ENCODE data around the gene CYGB.

Gene CYGB

DNA sequence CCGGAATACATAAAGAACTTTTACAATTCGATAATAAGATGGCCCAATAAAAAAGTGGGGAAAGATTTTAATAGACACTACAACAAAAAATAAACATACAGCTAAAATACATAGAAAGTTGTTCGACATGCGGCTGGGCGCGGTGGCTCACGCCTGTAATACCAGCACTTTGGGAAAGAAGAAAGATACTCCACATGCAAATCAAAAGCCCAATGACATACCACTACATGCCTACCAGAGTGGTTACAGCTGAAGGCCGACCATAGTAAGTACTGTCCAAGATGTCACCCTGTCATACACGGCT is 11.7 kb upstream of the CYGB start:
- no peak for DNase-seq

DNA sequence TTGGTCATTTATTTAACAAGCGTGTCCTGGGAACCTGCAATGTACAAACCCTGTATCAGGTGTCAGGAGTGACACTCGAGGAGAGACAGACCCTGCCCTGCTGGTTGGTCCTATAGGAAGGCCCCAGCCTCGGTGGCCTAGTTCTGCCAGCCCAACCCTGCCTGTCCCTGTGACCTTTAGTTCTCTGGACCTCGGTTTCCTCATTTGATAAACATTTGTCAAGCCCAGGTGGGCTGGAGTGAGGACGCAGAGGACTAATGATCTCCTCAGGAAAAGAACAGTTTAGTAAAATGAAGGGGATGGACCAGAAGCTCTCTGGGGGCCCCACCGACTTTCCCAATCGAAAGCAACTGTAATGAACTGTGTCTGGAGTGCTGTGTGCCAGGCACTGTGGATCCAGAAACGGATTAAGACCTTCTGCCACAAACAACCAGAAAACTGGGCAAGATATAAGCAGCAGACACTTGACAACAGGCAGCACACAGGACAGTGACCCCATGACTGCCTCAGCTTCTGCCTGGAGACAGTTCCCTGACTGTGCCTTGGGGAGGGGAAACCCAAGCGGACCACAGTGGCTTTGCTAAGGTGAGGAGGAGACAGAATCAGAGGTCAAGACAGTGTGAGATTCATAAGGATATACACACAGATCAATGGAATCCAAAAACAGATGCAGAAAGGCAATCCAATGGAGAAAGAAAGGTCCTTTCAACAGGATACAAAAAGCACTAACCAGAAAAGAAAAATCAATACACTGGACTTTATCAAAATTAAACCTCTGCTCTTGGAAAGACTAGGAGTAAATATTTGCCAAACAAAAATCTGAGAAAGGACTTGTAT is 11.1 kb upstream of the CYGB start:
- peak; percentile 52 for DNase-seq

DNA sequence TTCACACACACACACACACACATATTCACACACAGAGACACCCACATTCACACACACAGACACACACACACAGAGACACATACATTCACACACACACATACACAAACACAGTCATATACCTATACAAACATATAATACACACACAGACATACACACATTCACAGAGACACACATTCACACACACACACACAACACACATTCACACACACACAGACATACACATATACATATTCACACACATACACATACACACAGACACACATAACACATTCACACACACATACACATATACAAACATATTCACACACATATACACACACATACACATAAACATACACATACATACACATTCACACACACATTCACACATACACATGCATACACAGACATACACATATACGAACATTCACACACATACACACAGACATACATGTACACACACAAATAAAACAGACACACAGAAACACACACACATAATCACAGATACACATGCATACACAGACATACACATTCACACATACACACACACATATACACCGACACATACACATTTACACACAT is 10.2 kb upstream of the CYGB start:
- no peak for DNase-seq

DNA sequence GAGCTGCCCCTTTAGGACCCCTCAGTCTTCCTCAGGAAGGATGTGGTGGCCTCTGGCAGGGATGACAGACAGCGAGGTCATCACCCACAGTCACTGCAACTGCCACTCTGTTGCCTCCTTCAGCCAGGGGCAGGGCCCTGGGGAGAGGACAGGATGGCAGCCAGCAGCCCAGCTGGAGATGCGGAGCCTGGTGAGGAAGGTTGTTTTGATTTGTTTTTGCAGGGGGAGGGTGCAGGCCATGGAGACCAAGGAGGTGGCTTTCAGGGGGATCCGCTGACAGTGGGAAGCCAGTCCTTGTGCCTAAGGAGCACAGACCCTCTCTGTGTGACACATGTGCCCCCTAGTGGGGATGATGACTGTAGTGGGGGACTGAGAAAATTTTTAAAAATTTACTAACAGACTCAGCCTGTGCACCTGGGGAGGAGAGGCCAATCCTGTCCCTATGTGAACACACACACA is 9.7 kb upstream of the CYGB start:
- peak; percentile 88 for DNase-seq

DNA sequence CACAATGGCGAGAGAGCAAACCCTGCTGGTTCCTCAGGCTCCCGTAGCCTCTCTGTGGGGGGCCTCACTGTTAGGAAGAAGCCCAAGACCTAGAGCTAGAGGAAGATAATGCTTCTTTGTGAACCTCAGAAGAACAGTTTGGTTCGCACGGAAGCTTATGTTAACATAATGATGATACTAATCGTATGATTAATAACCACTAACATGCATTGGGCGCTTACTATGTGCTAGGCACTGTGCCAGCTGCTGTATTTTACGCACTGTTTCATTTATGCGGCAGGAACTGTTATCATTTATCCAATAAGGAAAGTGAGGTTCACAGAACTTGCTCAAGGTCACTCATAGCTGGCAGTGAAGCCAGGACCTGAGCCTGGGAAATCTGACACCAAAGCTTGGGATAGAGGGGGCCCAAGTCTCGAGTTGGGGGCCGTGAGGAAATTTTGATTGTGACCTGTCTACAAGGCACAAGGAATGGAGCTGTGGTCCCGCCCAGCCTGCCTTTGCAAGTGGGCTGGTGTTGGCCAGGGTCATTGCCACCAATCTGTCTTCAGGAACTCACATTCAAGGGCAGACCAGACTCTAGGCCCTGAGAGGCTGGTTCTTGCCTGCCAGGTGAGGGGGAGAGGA is 9.2 kb upstream of the CYGB start:
- DNase-seq = no peak

DNA sequence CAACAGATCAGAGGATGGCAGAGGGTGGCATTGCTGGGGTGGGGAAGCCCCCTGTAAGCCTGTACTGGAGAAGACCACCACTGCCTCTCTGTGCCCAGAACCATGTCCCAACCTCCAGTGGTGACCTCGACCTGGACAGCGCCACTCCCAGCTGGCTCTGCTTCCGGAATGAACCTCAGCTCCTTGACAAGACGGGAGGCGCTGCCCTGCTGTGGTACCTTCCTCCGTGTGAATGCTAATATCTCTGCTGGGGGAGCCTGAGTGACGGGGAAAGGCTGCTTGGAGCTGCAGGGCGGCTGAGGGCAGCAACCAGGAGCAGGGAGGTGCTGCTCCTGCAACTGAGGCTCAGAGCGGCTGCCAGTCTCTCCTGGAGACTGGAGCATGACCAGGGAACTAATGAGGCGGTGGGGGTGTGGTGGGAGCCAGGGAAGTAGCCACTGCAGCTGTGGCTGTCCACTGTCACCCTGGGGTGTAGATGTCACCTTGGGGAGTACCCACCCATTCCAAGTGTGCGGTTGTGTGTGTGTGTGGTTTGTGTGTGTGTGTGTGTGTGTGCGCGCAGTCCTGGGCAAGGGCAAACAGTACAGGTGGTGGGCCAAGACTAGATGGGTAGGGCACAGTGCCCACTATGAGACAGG is 8.5 kb upstream of the CYGB start:
- peak; percentile 48 for DNase-seq

DNA sequence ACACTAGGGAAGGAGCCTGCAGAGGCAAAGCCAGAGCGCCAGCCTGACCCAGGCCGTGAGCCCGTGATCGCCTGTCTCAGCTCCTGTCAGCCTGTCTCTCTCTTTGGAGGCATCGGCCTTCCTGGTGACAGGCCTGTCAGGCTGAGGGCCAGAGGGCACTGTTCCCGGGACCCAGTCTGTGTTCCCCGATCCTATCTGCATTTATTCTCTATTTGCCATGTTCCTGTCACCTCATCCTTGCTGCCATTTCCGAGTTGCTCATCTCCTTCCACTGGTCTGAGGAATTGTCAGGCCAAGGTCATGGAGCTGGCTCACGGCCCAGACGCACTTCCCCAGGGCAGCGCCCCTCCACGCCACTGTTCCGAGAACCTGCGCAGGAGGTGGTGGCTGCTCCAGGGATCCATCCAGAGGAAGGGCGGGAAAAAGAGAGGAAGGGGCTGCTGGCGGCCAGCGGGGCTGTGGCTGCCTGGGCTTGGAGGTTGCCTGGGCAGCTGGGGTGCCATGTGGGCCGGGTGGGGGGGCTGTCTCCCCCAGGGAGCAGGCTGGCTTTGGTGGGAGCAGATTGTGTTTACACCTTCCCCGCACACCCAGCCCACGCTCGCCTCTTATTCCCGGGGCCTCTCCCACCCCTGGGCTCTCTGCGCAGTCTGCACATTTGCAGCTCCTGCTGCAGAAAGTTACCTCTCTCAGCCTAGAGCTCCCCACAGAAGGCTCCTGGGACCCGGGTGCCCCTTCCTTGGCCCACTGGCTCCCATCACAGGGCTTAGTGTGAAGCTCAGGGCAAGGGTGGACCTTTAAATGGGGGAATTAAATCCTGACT is 7.2 kb upstream of the CYGB start:
- DNase-seq = peak; percentile 52

DNA sequence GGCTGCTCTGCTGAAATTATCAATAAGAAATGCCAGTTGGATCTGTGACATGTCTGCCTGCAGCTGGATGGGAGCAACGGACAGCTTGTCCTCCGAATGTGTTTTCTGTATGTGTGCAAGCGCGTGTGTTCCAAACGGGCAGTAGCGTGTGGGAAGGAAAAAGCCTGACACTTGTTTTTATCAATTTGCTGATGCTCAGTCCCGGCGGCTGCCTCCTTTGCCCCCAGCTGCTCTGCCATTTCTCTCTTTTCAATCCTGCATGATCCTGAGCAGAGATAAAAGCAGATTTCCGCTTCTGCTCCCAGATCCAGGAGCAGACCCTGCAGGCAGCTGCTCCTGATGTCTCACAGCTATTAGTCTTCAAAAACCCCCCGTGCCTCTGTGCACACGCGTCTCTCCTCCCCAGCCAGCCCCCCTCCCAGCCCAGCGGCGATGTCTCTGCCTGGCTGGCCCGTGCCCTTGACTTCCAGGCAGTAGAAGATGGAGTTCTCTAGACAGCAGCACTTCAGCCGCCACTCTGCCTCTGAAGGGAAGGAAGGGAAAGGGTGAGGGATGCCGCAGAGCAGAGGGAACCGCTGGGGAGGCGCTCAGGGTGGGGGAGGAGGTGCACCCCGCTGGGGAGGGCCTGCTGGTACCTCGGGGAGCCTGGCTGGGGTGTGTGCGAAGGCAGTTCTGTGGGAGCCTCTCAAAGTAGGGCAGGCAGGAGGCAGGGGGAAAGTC is 6.5 kb upstream of the CYGB start:
- peak; percentile 89 for DNase-seq

DNA sequence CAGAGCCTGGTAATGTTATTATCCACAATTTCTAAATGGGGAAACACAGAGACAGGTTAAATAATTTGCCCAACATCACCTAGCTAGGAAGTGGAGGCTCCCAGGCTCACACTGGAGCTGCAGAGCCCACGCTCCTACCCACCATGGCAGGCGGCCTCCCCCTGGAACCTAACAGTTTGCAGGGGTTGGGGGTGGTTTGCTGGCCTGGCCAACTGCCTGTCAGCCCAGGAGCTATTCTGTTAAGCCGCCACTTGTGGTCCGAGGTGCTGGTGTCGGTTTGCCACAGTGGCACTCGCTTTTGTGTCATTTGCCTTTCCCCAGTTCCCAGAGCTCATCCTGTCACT is 5.9 kb upstream of the CYGB start:
- no peak for DNase-seq

DNA sequence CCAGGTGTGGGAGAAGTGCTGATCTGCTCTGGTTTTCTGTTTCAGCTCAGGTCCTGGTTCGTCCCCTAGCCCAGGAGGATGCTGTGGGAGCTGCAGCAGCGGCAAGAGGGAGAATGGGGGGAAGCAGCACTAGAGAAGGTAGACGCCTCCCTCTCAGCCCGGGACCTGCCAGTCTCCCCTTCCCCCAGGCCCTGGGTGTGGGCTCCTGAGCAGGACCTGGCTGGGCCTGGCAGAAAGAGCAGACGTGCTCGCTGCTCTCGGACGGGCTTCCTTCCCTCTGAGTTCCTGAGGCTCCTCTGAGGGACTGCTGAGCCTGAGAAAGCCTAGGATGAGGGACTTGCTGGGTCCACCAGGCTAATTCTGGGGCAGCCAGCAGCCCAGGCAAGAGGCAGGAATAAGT is 5.5 kb upstream of the CYGB start:
- peak; percentile 65 for DNase-seq

DNA sequence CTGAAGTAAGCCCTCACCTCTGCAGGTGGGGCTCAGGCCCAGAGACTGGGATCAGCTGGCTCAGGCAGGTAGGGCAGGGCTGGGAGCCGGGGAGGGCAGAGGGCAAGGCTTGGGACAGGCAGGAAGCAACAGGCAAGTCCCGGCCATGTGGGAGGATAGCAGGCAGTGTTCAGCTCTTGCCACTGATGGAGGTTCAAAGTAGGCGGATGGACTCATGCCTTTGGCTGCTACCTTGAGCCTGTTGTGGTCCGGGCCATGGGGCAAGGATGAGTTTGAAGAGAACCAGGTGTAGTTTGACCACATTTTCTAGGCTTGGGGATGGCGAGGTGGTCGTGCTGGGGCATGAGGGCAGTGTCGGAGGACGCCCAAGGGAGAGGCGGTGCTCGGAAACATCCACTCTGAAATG is 5.1 kb upstream of the CYGB start:
- DNase-seq = peak; percentile 53

DNA sequence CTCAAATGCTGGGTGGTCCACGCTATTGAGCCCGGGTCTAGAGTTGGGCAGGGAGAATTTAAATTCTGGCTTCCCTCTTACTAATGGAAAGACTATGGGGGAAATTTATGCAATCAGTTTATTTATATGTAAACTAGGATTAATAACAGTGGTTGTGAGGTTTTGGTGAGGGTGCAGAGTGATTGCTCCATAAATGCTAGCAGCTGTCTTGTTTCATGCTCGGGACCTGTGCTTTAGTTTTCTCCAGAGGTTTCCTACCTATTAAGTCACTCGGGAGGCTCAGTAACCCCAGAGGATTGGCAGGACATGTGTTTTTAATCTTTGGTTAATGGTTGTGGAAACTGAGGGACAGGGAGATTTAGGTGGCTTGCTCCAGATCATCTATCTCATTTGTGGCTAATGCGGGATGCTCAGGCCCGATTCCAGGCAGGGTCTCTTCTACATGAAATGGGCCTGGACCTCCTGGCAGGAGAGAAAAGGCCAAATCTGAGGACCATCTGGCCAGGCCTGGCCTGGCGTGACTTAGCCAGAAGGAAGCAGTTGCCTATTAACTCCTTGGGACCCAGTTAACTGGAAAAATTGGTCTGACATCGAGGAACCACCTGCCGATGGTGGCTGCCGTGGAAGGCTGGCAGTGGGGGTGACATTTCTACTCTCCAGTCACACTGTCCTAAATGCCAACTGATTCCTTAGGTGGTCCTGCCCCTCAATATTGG is 4.4 kb upstream of the CYGB start:
- DNase-seq = peak; percentile 37

DNA sequence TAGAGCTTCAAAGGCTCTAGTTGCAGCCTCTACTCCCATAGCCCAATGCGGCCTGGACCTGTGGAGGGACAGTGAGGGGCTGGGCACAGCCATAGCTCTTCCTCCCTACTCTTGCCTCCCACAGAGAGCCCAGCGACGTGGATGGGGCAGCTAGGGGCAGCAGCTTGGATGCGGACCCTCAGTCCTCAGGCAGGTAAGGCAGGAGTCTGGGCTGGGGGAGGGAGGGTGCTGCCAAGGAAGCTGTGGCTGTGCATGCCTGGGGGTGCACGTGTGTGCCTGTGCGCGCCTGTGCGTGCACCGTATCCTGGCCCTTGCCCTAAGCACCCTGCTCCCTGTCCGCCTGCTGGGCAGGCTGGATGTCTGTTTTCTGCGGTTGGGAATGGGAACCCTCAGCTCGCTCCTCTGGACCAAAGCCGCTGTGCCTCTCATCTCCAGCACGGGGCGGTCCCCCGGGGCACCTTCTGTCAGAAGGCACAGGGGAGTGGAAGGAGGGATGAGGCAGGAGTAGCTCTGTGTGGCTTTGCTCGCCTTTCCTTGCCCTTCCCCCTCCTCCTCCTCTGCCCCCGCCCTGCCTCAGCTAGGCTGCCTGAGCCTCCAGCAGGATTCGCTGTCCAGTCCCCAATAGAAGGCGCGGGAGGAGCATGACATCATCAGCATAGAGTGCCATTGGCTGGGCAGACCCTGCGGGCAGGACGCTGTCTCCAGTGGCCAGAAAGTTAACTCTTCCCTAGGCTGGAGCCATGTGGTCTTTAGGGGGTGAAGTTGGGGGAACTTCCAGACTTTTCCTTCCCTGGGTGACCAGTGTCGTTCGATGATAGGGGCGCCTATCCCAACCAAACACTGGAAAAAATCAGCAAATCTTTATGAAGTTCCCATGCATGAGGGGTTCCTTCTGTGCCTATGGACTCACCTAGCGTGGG is 3.1 kb upstream of the CYGB start:
- DNase-seq = peak; percentile 100

DNA sequence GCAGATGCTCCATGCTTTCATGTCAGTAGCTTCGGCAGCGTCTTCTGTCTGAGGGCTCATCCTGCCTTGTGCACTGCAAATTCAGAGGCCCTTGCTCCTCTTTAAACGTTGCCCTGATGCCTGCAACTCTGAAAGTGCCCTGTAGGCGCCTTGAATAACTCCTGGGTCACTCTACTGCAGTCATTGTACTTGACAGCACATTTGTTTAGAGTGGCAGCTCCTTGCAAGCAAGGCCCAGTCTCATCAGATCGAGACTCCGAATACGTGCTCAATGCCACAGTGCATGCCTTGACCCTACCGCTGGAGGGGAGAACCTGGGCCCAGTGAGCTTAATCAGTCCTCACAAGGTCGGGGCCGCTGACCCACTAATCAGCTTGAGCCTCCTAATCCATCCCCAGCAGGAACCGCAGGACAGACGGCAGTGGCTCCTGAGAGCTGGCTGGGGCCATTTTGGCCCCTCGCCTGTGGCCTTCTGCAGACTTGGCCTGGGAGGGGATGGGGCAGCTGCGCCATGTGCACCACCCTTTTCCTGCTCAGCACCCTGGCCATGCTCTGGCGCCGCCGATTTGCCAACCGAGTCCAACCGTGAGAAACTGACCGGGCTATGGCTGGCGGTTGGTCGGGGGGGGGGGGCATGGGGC is 2.2 kb upstream of the CYGB start, which contains the start of gene PRCD:
Gene PRCD (plus strand): TSS at position 414 of the 641 bp plus-strand sequence. CDS start 98 bp downstream, at position 512.
- peak; percentile 68 for DNase-seq

DNA sequence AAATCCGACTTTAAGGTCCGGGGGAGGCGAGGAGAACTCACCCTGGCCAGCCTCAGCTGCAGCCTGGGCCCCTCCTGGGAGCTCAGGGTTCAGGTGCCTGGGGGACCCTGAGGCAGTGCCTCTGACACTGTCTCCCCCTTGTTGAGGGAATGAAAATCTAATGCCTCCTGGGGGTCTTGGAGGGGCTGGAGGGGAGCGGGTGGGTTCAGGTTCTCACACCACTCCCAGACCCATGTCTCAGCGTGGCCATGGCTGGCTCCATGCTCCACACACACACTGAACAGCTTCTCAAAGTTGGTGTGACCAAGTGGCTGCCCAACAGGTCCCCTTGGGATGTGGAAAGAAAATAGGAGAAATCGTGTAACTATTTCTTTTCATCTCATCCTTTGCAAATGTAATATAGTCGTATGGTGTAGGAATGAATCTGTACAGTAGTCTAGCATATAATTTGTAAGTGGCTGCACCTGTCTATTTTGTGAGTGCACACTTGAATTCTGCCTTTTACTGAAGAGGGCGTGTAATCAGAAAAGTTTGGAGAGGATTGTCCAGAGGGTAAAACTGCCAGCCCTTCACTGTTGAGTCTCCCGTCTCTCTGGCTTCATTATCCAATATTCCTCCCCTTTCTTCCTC is 1.5 kb upstream of the CYGB start:
- peak; percentile 51 for DNase-seq

DNA sequence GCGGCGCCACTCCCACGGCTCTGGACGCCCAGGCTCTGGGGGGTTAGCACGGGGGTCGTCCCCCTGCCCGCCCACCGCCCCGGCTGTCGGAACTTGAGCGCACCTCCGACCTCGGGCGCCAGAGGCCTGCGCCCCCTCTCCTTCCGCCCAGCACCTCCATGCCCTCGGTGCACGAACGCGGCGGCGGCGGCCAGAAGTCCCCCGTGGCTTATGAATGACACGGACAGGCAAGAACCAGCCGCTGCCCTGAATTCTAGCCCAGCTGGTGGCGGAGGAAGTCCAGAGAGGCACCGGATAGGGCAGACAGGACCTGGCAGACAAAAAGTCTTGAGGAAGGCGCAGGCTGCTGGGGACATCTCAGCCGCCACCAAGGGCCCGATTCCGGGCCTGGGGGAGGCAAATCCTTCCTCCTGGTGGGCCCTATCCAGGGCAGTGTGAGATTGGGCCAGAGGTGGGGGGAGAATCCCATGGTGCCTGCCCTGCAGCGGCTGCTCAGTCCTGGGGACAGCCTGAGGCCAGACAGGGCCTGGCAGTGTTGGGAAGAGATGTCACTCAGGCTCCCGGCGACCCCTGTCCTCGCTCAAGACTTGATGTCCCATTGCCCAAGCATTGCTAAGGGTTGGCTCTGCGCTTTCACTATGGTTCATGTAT is 897 bp upstream of the CYGB start:
- DNase-seq = peak; percentile 79

DNA sequence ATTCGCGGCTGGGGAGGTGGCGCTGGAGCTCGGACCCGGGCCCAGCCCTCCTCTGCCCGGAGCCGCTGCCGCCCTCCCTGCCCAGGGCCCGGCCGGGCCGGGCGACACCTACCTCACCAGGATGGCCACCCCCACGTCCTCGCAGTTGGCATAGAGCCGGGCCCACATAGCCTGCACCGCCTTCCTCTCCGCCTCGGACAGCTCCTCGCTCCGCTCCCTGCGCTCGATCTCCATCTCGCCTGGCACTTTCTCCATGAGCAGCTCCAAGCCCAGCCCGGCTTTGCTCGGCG is 276 bp downstream of the CYGB start:
- DNase-seq = no peak

DNA sequence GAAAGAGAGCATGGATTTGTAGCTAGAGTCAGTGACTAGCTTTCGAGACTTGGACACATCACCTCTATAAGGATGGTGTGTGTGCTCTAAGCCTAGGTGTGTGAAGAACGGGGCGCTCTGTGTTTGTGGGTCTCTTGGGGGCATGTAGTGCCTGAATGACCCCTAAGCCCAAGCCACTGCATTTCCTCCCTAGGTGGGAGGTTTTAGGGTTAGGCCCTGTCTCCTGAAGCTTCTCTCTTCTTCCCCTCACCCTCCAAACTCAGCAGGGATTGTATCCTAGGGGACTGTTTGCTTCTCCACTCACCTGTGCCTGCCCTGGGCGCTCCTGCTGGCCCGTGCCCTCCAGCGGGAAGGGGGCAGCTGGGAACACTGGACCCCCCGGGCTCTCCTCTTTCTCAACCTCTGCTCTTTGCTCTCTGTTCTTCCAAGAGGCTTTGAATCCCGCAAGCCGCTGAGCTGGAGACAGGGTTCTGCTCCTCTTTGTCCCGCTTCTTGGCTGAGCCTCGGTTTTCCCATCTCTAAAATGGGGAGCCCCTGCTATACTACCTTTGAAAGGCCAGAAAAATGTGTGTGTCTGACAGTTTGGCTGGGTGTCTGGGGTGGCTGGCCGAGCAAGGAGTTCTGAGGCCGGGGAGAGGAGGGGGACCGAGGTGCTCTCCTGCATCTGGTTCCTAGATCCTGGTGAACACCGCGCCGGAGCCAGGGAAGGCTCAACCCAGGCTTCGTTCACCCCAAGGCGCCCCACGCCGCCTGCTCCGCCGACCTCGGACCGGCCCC is 810 bp downstream of the CYGB start:
- DNase-seq = peak; percentile 57
